Nasal cavity respiratory epithelium epithelial cell of viscerocranial mucosa (primary cell): ENCODE measurements around the gene PPIL1. TPM values are rescaled to one million over a fixed set of nuclear protein-coding genes. Genes with fewer than 3 reads are reported as not detected.

Experiments
- total RNA-seq: library from RNA; depleted of rRNA; stranded (reverse); fragments of >200 nt; gene quantifications from 2 replicates; pipeline ENCODE4 v1.2.3, GENCODE V29; 2014

PPIL1 gene
- total RNA-seq, result 34.7 and 39.0 TPM in 2 replicates

GRCh38 chr6:36874443-36875249 lies at the start of gene PPIL1:
Gene PPIL1, minus strand, starts transcription at chr6:36874803. Its CDS starts 31 bp downstream, at chr6:36874772.

GRCh38 chr6:36885461-36886401 lies 11.1 kb upstream of the PPIL1 start, which contains the start of gene C6orf89:
Gene C6orf89, plus strand, starts transcription at chr6:36885952. Its CDS starts 13,493 bp downstream, at chr6:36899445.

GRCh38 chr6:36838896-36839748 lies 35.5 kb downstream of the PPIL1 start, which contains the start of gene CPNE5:
Gene CPNE5, minus strand, starts transcription at chr6:36839444. Its CDS starts 67 bp downstream, at chr6:36839377.

Other genes with a start within 250 kb of the PPIL1 start
- 585 and 704 TPM in 2 replicates for gene CDKN1A, start 196.1 kb downstream of the PPIL1 start, total RNA-seq
- under 0.01 and 0.07 TPM in 2 replicates for gene RAB44, start 177.0 kb downstream of the PPIL1 start, total RNA-seq
- under 0.01 TPM in 1 of 2 replicates, not detected in the other for gene CPNE5, start 35.4 kb downstream of the PPIL1 start, total RNA-seq
- 20.2 and 44.7 TPM in 2 replicates for gene C6orf89, start 11.1 kb upstream of the PPIL1 start, total RNA-seq
- gene PI16, start 79.9 kb upstream of the PPIL1 start, total RNA-seq, result not detected in 2 replicates
- gene MTCH1, start 111.4 kb upstream of the PPIL1 start, total RNA-seq, result 119 and 145 TPM in 2 replicates
- under 0.01 and 0.07 TPM in 2 replicates for gene FGD2, start 130.9 kb upstream of the PPIL1 start, total RNA-seq